Lower leg skin (tissue), 3 donors: ENCODE results near the gene UBE2E2.

Experiments
- POLR2A ChIP-seq, 2 donors: fragments of 450-650 bp; IDR thresholded peaks; one replicate each; pipeline ENCODE4 v1.6.1; 2016 to 2017; ENCODE audit warnings: antibody characterized with exemption in 2 of 2, mild to moderate bottlenecking in 1 of 2, moderate library complexity in 1 of 2
- TF ChIP-seq, protein P1 (sequence below), 3 donors: fragments of 450-650 bp; IDR thresholded peaks; one replicate each; pipeline ENCODE4 v1.5.1; 2016; ENCODE audit warnings: antibody characterized with exemption in 3 of 3, mild to moderate bottlenecking in 3 of 3, moderate library complexity in 2 of 3

DNA sequence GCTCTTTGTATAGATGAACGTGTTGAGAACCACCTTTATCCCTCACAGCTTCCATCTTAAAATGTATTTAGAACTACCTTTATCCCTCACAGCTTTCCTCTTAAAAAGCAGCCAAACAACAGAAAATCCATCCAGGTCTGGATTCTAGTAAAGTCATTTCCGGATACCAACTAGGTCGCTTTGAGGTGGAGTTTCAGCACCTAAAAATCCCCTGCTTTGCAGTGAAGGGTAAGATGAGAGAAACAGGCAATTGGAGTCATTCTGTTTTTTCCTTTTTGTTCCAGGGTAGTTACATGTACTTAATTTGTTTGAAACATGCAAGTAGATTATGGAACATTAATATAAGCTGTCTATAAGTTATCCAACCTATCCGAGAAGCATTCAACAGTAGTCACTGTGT, 192.0 kb downstream of the UBE2E2 start:
- TF ChIP-seq, protein P1, sequence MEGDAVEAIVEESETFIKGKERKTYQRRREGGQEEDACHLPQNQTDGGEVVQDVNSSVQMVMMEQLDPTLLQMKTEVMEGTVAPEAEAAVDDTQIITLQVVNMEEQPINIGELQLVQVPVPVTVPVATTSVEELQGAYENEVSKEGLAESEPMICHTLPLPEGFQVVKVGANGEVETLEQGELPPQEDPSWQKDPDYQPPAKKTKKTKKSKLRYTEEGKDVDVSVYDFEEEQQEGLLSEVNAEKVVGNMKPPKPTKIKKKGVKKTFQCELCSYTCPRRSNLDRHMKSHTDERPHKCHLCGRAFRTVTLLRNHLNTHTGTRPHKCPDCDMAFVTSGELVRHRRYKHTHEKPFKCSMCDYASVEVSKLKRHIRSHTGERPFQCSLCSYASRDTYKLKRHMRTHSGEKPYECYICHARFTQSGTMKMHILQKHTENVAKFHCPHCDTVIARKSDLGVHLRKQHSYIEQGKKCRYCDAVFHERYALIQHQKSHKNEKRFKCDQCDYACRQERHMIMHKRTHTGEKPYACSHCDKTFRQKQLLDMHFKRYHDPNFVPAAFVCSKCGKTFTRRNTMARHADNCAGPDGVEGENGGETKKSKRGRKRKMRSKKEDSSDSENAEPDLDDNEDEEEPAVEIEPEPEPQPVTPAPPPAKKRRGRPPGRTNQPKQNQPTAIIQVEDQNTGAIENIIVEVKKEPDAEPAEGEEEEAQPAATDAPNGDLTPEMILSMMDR (IDR thresholded peaks at IDR 0.05): no peak
- TF ChIP-seq POLR2A (IDR thresholded peaks at IDR 0.05): no peak
